Subcutaneous adipose tissue (tissue), 4 donors: ENCODE measurements around the gene VTI1A. TPM values are rescaled to one million over a fixed set of nuclear protein-coding genes. Genes with fewer than 3 reads are reported as not detected.

Experiments
- CTCF ChIP-seq: fragments of 450-650 bp; IDR thresholded peaks from one replicate; pipeline ENCODE4 v1.5.1; 2016; ENCODE audit warnings: low read depth, mild to moderate bottlenecking, control low read depth, antibody characterized with exemption, moderate library complexity
- total RNA-seq, 4 donors: library from RNA; depleted of rRNA; stranded (reverse); fragments of >200 nt; gene quantifications; one replicate each; pipeline ENCODE4 v1.1.0, GENCODE V29; 2016

The VTI1A gene
- total RNA-seq, 4 donors from 2014 or later: 48.4 to 70.3 (median 61.9) TPM

DNA sequence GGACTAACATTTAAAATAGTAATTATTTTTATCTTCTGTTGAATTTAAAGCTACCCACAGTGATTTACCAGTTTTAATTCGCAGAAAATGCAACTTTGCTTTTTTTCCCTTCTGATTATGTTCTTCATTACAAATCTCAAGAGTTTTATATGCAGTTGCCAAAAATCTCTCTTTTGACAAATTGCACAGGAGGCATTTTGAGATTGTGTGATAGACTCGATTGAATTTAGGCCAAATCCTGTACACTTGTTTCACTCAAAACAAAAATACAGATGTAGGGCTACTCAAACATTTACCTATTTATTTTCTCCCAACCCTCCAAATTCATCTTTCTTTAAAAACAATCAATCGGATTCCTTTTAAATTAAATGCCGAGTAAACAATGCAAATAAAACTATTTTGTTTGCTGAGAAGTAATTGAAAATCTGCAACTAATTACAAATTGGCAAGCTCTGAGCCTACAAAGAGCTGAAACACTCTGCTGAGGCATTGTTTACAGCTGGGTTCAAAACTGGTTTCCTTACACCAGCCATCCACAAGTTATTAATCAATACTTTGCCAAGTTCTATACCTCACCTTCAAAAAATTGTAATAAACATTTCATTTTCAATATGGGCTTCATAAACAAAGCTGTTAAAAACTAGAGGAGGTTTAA, 288.2 kb downstream of the VTI1A start:
- TF ChIP-seq CTCF: no peak

- no peak for TF ChIP-seq CTCF
Measured at GRCh38 chr10:112738606-112739591, 291.9 kb downstream of the VTI1A start.

DNA sequence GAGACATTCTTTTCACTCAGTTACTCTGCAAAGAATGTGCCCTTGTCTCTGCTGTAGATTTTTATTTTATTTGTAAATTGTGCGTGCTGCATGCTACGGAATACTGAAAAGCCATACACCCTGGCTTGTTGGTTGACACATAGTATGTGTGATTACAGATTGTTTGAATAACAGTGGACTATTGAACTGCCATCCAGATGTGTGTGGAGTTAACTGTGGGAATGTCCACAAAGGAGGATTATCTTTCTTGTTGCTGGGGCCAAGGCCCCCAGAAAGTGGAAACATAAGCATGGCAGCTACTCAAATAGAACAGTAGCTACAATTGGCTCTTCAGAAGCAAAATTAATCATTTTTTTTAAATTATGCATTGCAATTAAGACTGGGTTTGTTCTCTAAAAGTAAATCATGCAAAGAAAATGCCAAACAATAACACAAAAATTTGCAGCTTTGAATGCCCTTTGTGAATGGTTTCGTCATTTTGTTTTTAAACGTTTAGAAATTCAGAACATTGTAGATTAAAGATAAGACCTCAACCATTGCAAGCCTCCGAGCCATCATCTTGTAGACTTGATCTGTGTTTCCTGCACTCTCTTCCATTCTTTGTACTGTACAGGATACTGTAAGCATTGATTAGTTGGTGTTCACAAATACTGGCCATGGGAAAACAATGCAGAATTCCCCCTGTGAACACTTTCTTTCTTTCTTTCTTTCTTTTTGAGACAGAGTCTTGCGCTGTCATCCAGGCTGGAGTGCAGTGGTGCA, 292.8 kb downstream of the VTI1A start:
- TF ChIP-seq CTCF: no peak

GRCh38 chr10:112741830-112742402, 294.9 kb downstream of the VTI1A start:
- TF ChIP-seq CTCF: no peak

GRCh38 chr10:112744181-112745096, 297.4 kb downstream of the VTI1A start:
- no peak for TF ChIP-seq CTCF

DNA sequence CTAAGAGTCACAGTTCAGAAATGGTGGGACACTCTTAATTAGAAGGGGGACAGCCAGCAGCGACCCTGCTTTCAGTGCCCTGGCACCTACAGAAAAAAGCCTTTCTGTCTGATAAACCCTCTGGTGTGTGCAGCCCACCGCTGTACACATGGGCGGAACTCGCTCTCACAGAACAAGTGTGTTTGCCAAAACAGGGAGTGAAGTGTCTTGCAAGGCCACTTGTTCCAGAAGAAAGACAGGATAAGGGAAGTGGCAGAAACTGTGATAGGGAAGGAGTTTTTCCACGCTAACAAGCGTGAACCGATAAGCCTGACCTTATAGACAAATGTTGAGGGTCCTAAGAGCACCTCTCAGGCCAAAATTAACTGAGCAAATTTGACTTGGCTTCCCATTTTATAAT, 299.3 kb downstream of the VTI1A start:
- TF ChIP-seq CTCF: no peak
